Smooth muscle cell (in vitro differentiated cells): ENCODE data around the gene PCIF1. TPM values are rescaled to one million over a fixed set of nuclear protein-coding genes. Genes with fewer than 3 reads are reported as not detected.
A peak's percentile ranks its signal among the peaks of the same experiment; 100 is the strongest.
"Not testable (repeated sequence)": the region's sequence is repeated elsewhere in the genome, so short reads cannot be mapped to it uniquely, and the experiment has no call there.

ENCODE experiments used
- DNase-seq: peaks from one replicate; lab custom pipeline; 2025; ENCODE audit not compliant: unreplicated experiment; lab: John Stamatoyannopoulos, UW
- H2AFZ ChIP-seq: fragments of 200-600 bp; sonication (generic); 2 replicates; pipeline ENCODE4 v1.6.0; 2016; ENCODE audit warnings: antibody characterized with exemption, low read depth, mild to moderate bottlenecking
- H3F3A ChIP-seq: fragments of 200-600 bp; sonication (generic); 2 replicates; pipeline ENCODE4 v1.6.0; 2017; ENCODE audit warnings: antibody characterized with exemption, low read depth
- H3K27ac ChIP-seq: fragments of 200-600 bp; sonication (generic); 2 replicates; pipeline ENCODE4 v1.5.1; 2016; ENCODE audit warnings: low read depth, mild to moderate bottlenecking
- H3K27me3 ChIP-seq: fragments of 200-600 bp; sonication (generic); 2 replicates; pipeline ENCODE4 v1.6.1; 2016; ENCODE audit warnings: low read depth, mild to moderate bottlenecking
- H3K36me3 ChIP-seq: fragments of 200-600 bp; sonication (generic); 2 replicates; pipeline ENCODE4 v1.5.1; 2016; ENCODE audit warnings: low read depth
- H3K4me1 ChIP-seq: fragments of 200-600 bp; sonication (generic); 2 replicates; pipeline ENCODE4 v1.5.1; 2016; ENCODE audit warnings: low read depth
- H3K4me2 ChIP-seq: fragments of 200-600 bp; sonication (generic); 2 replicates; pipeline ENCODE4 v1.6.0; 2016; ENCODE audit warnings: mild to moderate bottlenecking
- H3K4me3 ChIP-seq: fragments of 200-600 bp; sonication (generic); 2 replicates; pipeline ENCODE4 v1.5.1; 2016; ENCODE audit warnings: mild to moderate bottlenecking
- H3K79me2 ChIP-seq: fragments of 200-600 bp; sonication (generic); 2 replicates; pipeline ENCODE4 v1.6.0; 2016; ENCODE audit warnings: low read depth, mild to moderate bottlenecking
- H3K9ac ChIP-seq: fragments of 200-600 bp; sonication (generic); 2 replicates; pipeline ENCODE4 v1.6.0; 2016; ENCODE audit warnings: low read depth
- H3K9me3 ChIP-seq: fragments of 200-600 bp; sonication (generic); replicated peaks from 2 replicates; pipeline ENCODE4 v1.5.1; 2016; ENCODE audit warnings: low read depth
- H4K20me1 ChIP-seq: fragments of 200-600 bp; sonication (generic); 2 replicates; pipeline ENCODE4 v1.6.0; 2016; ENCODE audit warnings: low read depth
- WGBS: methylation state at CpG from one replicate; pipeline ENCODE4 v1.1.7; 2016; ENCODE audit warnings: low lambda C conversion rate; 5-methylcytosine and 5-hydroxymethylcytosine counted together
- polyA plus RNA-seq: library from polyadenylated mRNA; unstranded; fragments of >200 nt; fragmentation: Nextera tagmentation; extraction: Ambion mirVana; gene quantifications from 2 replicates; pipeline ENCODE4 v1.2.1, GENCODE V29; 2016
- total RNA-seq: library from RNA; depleted of rRNA; stranded (reverse); fragments of >200 nt; gene quantifications from 2 replicates; pipeline ENCODE4 v1.2.3, GENCODE V29; 2014
- TF ChIP-seq, protein P1 (sequence below): fragments of 200-600 bp; sonication (generic); IDR thresholded peaks from 2 replicates; pipeline ENCODE4 v1.5.1; 2017; ENCODE audit warnings: borderline replicate concordance, mild to moderate bottlenecking, antibody characterized with exemption; ENCODE audit not compliant: insufficient read depth, poor library complexity, severe bottlenecking

The PCIF1 gene
- total and polyA plus RNA-seq, 2 experiments from 2014 or later, result 13.5 to 38.9 TPM

DNA sequence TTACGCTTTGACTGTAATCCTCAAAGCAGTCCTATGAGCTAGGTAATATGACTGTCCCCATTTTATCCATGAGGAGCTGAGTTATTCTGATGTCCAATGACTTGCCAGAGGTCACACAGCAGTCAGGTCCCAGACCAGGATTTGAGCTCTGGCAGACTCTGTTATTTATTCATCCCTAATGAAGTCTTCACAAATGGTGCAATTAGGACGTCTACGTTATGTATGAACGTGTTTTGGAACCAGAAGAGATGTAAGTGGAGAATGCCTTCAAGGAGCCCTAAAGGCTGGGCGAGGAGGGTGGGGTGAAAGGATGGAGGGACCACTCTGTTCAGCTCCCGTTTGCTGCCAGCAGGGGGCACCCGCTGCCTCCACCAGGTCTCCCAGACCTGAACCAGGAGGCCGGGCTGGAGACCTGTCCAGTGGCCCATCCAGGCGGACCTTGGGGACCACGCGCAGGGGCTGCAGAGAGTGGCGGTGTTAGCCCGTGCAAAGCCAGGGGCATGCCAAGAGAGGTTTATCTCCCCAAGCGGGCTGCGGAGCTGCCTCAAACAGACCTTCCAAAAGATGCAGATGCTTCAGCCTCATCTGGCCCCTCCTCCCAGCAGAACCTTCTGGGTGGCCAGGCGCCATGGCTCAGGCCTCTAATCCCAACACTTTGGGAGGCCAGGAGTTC lies 52.8 kb downstream of the PCIF1 start:
- H3K9ac ChIP-seq, result no peak overlapping the region
- H3F3A ChIP-seq, result no peaks in the 10 kb centered on the region
- no peak overlapping the region for H3K4me3 ChIP-seq
- H3K27me3 ChIP-seq, result no peaks in the 10 kb centered on the region
- H3K27ac ChIP-seq, result no peak overlapping the region
- no peaks in the 10 kb centered on the region for H3K9me3 ChIP-seq
- 10% methylated on average over 16 of the region's 16 CpGs for WGBS
- H3K36me3 ChIP-seq, result no peaks in the 10 kb centered on the region
- H2AFZ ChIP-seq, result no peak overlapping the region
- H3K79me2 ChIP-seq, result no peaks in the 10 kb centered on the region
- no peak overlapping the region for H3K4me2 ChIP-seq
- H3K4me1 ChIP-seq, result no peaks in the 10 kb centered on the region
- TF ChIP-seq, protein P1, sequence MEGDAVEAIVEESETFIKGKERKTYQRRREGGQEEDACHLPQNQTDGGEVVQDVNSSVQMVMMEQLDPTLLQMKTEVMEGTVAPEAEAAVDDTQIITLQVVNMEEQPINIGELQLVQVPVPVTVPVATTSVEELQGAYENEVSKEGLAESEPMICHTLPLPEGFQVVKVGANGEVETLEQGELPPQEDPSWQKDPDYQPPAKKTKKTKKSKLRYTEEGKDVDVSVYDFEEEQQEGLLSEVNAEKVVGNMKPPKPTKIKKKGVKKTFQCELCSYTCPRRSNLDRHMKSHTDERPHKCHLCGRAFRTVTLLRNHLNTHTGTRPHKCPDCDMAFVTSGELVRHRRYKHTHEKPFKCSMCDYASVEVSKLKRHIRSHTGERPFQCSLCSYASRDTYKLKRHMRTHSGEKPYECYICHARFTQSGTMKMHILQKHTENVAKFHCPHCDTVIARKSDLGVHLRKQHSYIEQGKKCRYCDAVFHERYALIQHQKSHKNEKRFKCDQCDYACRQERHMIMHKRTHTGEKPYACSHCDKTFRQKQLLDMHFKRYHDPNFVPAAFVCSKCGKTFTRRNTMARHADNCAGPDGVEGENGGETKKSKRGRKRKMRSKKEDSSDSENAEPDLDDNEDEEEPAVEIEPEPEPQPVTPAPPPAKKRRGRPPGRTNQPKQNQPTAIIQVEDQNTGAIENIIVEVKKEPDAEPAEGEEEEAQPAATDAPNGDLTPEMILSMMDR, result peak; percentile 89
- no peaks in the 10 kb centered on the region for H4K20me1 ChIP-seq
- peak; percentile 26 for DNase-seq

DNA sequence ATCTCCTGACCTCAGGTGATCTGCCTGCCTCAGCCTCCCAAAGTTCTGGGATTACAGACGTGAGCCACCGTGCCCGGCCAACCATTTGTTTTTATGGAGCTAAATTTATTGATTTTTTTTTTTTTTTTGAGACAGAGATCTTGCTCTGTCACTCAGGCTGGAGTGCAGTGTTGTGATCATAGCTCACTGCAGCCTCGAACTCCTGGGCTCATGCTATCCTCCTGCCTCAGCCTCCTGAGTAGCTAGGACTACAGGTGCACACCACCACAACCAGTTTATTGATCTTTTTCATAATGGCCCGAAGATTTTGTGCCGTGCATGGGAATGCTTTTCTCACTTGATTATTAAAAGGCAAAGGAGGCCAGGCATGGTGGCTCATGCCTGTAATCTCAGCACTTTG lies 54.3 kb downstream of the PCIF1 start:
- not testable (repeated sequence) for H3K4me3 ChIP-seq, H3K9ac ChIP-seq, H3K27ac ChIP-seq, H3K4me2 ChIP-seq, H2AFZ ChIP-seq, H3K9me3 ChIP-seq, H3K27me3 ChIP-seq, H3K4me1 ChIP-seq, H3F3A ChIP-seq, H3K36me3 ChIP-seq, DNase-seq, H3K79me2 ChIP-seq, H4K20me1 ChIP-seq
- 90% methylated on average over 6 of the region's 6 CpGs for WGBS

DNA sequence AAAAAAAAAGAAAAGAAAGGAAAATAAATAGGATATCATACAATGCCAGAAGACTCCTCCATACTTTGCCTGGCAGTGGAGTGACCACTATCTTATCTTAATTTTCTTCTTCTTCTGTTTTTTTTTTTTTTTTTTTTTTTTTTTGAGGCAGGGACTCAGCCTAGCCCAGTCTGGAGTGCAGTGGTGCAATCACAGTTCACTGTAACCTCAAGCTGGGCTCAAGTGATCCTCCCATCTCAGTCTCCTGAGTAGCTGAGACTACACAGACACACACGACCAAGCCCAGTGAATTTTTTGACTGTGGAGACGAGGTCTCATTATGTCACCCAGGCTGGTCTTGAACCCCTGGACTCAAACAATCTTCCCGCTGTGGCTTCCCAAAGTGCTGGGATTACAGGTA lies 57.1 kb downstream of the PCIF1 start:
- no peaks in the 10 kb centered on the region for H3K79me2 ChIP-seq
- H3F3A ChIP-seq, result no peaks in the 10 kb centered on the region
- TF ChIP-seq, protein P1, result no peak
- H3K4me1 ChIP-seq, result no peaks in the 10 kb centered on the region
- H3K4me3 ChIP-seq, result no peak overlapping the region
- no peaks in the 10 kb centered on the region for H3K9me3 ChIP-seq
- no peak overlapping the region for H3K27ac ChIP-seq
- no peak for DNase-seq
- no peaks in the 10 kb centered on the region for H3K27me3 ChIP-seq
- no peak overlapping the region for H2AFZ ChIP-seq
- no peaks in the 10 kb centered on the region for H3K36me3 ChIP-seq
- no peak overlapping the region for H3K9ac ChIP-seq
- WGBS, result 79% methylated on average over 3 of the region's 3 CpGs
- no peak overlapping the region for H3K4me2 ChIP-seq
- H4K20me1 ChIP-seq, result no peaks in the 10 kb centered on the region

DNA sequence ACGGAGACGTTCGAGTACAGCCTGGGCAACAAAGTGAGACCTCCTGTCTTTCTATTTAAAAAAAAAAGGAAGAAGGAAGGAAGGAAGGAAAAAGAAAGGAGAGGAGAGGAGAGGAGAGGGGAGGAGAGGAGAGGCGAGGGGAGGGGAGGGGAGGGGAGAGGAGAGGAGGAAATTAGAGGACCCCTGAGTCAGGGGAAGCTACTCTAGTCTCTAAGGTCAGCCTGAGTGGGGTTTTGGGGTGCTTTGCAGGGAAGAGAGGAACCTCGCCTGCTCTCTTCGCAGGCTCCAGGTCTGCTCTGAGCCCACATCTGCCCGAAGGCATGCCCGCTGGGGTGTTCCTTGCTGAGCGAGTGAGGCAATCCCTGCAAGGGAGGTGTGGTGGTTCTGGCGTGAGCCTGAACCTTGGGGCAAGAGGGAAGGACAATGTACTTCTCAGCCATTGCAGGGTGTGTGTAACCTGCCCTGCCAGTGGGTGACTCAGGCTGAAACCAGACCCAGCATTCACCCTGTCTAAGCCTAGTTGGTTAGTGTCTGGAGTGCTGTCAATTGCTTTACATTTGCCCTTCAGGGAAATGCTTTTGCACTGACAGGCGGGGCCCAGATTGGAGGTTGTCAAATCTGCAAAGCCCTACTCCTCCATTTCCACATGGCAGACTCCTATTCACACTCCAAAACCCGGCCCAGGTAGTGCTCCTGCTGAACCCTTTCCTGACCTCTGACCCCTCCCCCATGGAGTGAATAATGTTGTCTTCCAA lies 58.9 kb downstream of the PCIF1 start:
- H3K4me2 ChIP-seq, result no peak overlapping the region
- TF ChIP-seq, protein P1, result no peak
- H3K36me3 ChIP-seq, result no peaks in the 10 kb centered on the region
- no peaks in the 10 kb centered on the region for H3K4me1 ChIP-seq
- H2AFZ ChIP-seq, result no peak overlapping the region
- H3K9ac ChIP-seq, result no peak overlapping the region
- no peak for DNase-seq
- H3K4me3 ChIP-seq, result no peak overlapping the region
- H3K79me2 ChIP-seq, result no peaks in the 10 kb centered on the region
- no peaks in the 10 kb centered on the region for H3F3A ChIP-seq
- WGBS, result 35% methylated on average over 11 of the region's 12 CpGs
- H3K27ac ChIP-seq, result peak overlapping the region; percentile 81
- no peaks in the 10 kb centered on the region for H3K9me3 ChIP-seq
- no peaks in the 10 kb centered on the region for H4K20me1 ChIP-seq
- H3K27me3 ChIP-seq, result no peaks in the 10 kb centered on the region
